Activated CD4-positive, alpha-beta T cell treated with anti-CD3 and anti-CD28 coated beads for 4 hours (primary cell): ENCODE results near the gene IRF5.
"Not testable (repeated sequence)": the region's sequence is repeated elsewhere in the genome, so short reads cannot be mapped to it uniquely, and the experiment has no call there.

Experiments used
- DNase-seq, 2 donors: peaks; one replicate each; pipeline ENCODE4 v3.0.0-alpha.2; 2020

Gene IRF5

GRCh38 chr7:128968624-128969023 lies 30.9 kb downstream of the IRF5 start:
- DNase-seq = no peak

DNA sequence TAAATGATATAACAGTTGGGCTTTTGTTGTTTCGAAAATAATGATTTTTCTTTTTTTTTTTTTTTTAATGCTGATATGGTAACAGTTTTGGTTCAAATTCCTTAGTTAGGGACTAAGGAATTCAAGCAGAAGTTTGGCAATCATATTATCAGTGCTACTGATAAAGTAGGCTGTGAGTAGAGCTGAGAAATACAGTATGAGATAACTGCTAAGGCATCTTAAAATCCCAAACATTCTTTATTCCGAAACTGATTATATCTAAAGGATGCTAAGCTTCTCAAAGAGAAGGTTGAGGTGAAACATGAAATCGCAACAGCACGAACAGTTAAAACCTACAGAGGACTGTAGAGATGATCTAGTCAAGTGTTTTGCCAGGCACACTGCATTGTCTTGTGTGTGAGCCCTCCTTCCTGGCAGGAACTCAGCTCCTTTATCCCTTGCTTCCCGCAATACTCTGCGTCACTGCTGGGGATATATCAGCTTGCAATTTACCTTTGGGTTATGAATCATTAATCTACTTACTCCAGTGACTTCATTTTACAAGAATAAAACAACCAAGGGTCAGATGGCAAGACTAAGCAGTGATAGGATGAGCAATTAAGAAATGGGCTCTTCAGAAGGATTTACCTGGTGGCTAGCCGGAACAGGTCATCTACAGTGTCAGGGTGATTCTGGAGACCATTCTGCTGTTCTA lies 36.7 kb downstream of the IRF5 start:
- DNase-seq = no peak

- no peak for DNase-seq
Observed at GRCh38 chr7:128982105-128982504, 44.4 kb downstream of the IRF5 start.

DNA sequence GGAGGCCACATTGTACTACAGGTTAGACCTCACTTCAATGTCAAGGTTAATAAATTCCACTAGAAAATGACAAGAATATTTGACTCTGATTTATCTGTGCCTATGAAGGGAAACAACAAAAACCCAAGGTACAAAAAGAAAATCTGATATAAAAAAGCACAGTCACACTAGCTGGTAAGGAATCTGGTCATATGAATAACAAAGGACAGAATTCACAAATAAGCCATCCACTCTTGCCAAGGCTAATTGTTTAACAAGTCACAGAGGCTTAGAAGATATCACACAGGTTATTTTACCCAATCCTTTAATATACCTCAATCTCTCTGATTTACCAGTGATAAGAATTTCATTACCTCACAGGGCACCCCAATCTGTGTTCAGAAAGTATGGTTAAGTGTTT lies 47.9 kb downstream of the IRF5 start:
- DNase-seq = no peak

GRCh38 chr7:128986609-128987008 lies 48.9 kb downstream of the IRF5 start:
- no peak for DNase-seq

- DNase-seq = no peak
Observed at GRCh38 chr7:128988372-128988771, 50.6 kb downstream of the IRF5 start.

DNA sequence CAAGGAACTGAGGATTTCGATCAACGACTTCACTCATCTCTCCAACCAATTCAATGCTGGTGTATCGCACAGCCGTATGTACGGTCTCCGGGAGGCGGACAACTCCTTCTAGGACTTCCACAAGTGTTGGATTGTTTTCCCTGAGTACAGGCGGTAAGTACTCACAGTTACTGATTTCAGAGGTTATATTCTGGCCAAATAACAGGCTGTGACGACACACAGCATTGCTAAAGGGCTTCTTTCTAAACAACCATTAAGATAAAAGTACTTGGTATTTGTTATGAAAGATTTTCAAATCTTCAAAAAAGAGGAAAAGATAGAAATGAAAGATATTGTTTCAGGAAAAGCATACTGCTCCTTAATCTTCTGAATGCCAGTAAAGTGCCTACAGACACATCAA lies 52.2 kb downstream of the IRF5 start:
- no peak for DNase-seq

DNA sequence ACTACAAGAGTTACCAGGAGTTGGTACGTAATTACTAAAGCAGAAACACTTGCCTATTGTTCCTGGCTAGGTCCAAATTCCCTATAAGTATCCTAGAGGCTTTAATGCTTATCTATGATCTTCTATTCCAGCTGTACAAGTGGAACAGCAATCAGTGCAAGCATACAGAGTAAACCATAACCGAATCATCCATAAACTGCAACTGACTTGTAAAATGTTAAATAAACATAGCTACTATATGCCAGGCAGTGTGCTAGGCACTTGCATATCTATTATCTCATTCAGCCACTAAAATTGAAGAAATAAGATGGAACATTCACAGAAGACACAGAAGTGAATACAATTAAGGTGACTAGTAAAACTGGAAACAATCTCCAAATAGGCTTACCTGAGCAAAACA lies 55.7 kb downstream of the IRF5 start:
- DNase-seq = no peak

GRCh38 chr7:128994560-128994959 lies 56.8 kb downstream of the IRF5 start:
- not testable (repeated sequence) for DNase-seq

GRCh38 chr7:128997181-128997580 lies 59.5 kb downstream of the IRF5 start:
- DNase-seq = no peak
